HG03575 (cell line): ENCODE measurements around the gene OBSL1.
A peak's percentile ranks its signal among the peaks of the same experiment; 100 is the strongest.

Experiments
- ATAC-seq: cut with Tn5 transposase; IDR thresholded peaks from one replicate; pipeline ENCODE4 v1.9.1; 2021; ENCODE audit not compliant: unreplicated experiment, insufficient number of reproducible peaks, low FRiP score; ENCODE audit errors: extremely low read depth

The OBSL1 gene

GRCh38 chr2:219598308-219599078 is 27.2 kb upstream of the OBSL1 start:
- no peak for ATAC-seq

DNA sequence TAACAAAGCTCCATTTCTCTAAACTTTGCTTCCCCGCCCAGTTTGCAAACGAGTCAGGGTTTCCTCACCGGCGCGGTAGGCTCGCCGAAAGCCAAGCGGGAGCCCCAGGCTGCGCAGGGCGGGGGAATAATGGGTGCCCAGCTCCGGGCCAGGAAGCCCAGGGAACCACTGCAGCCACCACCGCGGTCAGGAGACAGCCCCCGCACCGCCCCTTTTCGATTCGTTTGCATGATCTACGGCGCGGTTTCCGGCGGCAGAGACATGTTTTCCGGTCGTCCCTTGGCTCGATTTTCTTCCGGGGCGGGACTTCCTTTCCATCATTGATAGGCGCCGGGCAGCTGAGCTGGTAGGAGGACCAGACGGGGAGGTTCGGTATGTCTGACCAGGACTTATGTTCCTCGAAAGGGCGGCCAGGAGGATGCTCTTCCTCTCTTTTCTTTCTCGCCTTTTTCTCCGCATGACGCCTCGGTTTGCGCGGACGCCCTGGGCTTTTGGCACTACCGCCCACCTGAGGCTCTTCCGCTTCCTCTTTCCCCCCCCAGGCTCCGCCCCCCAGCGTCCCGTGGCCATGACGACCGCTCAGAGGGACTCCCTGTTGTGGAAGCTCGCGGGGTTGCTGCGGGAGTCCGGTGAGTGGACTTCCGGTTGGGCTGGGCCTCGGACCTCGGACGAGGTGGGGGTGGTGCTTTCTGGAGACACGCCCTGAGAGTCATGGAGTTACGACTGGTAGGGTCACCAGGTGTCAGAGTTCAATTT is 26.4 kb upstream of the OBSL1 start, which contains the start of gene STK11IP:
Gene STK11IP, plus strand, starts transcription at position 306 of the 756 bp plus-strand sequence. Its CDS starts 263 bp downstream, at position 569.
- peak; percentile 50 for ATAC-seq

- ATAC-seq: no peak
These were observed 25.7 kb upstream of the OBSL1 start for GRCh38 chr2:219596954-219597551.

- ATAC-seq: no peak
These were observed 23.9 kb upstream of the OBSL1 start for GRCh38 chr2:219595256-219595655.

DNA sequence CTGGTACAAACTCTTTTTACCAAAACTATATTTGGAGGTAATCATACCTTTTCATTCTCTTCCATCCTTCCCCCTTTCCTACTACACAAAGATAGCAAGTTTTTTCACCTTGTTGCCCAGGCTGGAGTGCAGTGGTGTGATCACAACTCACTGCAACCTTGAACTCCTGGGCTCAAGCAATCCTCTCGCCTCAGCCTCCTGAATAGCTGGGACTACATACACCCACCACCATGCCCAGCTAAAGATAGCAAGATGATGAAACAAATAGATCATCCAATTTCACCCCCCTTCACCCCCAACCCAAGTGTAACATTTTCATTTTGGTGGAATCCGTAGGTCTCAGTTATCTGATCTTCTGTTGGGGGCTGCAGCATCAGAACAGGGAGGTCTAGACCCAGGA is 21.8 kb upstream of the OBSL1 start:
- no peak for ATAC-seq

DNA sequence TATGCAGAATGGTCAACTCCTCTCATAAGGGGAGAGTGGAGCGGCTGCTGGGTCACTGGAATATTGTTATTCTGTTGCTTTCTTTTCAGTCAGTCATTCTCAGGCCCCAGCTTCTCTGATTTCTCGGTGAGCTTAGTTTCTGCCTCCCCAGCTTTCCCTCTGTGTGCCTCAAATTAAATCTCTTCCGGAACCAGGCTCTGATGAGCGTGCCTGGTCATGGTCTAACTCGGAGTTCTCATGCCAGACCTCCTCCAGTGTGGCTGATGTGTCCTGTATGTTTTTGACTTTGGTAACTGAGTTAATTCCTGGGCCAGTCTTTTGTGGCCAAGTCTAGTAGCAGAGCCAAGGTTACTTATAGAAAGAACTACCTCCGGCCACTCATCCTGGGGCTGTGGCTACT is 21.4 kb upstream of the OBSL1 start:
- no peak for ATAC-seq

DNA sequence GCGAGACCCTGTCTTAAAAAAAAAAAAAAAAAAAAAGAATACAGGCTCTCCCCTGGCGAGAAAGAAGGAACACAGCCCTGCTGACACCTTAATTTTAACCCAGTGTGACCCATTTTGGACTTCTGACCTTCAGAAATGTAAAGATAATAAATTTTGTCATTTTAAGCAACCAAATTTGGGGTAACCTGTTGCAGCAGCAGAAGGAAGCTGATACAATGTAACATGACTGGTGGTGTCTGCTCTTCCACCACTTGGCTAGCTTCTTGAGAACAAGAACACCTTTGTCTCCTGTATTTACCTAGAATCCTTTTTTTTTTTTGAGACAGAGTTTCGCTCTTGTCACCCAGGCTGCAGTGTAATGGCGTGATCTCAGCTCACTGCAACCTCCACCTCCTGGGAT is 19.8 kb upstream of the OBSL1 start:
- no peak for ATAC-seq

DNA sequence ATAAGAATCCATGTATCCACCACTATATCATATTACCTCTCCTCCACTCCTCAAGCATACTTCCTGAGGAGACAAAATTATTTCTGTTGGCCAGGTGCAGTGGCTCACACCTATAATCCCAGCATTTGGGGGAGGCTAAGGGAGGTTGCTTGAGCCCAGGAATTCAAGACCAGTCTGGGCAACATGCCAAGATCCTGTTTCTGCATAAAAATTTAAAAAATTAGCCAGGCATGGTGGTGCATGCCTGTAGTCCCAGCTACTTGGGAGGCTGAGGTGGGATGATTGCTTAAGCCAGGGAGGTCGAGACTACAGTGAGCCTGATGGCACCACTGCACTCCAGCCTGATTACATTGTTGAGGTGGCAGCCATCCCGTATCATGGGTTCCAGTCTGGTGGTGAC is 10.0 kb upstream of the OBSL1 start:
- ATAC-seq: no peak

DNA sequence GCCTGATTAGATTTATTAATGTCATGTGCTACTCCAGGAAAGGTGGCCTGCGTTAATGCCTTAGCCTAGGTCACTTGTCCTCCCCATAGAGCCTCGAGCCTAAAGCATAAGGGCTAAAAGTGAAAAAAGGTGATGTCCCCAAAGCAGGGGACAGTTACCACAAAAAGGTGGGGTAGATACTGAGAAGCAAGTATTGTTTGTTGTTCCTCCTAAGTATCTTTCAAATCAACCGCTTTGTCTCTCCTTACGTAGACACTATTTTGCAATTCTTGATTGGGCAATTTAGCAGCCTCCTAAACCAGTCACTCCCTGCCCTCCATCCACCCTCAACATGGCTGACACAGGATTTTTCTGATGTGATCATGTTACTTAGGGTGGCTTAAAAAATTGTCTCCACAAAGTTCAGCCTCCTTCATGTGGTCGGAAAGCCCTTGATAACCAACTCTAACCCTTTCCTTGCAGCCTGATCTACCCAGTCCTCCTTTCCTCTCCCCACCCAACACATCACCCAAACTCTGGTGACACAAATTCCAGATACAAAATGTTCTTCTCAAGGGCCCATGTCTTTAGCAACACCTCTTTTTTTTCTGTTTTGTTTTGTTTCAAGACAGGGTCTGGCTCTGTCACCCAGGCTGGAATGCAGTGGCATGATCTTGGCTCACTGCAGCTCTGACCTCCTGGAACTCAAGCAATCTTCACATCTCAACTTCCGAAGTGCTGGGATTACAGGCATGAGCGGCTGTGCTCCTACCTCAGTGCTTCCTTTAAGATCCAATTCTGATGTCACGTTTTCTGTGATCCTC is 7.7 kb upstream of the OBSL1 start:
- ATAC-seq: no peak

DNA sequence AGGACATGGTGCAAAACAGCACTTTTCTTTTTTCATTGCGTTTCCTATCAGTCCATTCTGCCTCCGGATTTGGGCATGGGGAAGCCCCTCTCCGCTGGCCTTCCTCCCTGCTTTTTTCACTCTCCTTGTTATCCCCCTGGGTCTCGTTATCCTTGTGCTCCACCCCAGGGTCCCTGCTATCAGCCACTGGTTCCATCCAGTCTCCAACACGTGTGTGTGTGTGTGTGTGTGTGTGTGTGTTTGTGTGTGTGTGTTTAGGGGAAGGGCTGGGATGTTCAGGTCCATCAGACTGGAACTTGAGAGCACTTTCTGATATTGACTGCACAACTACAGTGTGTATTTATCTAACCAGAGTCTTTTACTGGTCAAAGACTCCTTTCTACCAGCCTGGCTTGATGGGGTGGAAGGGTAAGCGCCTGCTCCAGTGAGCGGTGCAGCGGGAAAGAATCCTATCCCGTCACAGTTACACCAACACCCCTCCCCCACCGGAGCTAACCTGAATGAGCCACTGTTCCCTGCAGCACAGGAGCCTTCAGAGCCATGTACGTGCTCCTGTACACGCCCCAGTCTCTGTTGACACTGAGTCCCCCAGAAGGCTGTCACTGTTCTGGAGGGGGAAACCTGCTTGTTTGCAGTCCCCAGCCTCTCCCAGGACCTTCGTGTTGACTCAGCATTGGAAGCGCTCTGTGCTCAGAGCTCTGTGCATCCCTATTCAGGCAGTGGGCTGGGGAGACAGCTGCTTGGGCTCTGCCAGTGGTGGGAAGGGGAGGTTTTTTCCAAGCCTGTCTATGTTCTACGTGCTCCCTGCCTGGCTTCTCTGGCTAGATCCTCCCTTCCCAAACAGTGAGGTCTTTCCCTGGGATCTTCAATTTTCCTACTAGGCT is 5.4 kb upstream of the OBSL1 start:
- ATAC-seq: no peak

GRCh38 chr2:219575566-219576504 is 4.5 kb upstream of the OBSL1 start:
- ATAC-seq: no peak

DNA sequence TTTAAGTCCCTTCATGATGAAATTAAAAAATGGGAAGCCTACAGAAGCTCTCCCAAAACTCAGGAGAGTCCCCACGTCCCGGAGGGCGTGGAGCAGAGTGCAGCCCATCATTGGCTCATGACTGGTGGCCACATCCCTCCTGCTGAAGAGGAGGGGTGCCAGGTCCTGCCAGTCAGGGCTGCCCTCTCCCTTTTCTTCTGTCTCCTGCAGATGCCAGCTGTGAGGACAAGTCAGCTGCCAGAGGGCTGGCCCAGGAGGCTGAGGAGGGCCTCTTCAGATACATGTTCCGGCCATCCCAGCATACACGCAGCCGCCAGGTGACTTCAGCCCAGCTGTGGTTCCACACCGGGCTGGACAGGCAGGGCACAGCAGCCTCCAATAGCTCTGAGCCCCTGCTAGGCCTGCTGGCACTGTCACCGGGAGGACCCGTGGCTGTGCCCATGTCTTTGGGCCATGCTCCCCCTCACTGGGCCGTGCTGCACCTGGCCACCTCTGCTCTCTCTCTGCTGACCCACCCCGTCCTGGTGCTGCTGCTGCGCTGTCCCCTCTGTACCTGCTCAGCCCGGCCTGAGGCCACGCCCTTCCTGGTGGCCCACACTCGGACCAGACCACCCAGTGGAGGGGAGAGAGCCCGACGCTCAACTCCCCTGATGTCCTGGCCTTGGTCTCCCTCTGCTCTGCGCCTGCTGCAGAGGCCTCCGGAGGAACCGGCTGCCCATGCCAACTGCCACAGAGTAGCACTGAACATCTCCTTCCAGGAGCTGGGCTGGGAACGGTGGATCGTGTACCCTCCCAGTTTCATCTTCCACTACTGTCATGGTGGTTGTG is 3.4 kb upstream of the OBSL1 start:
- ATAC-seq: no peak

DNA sequence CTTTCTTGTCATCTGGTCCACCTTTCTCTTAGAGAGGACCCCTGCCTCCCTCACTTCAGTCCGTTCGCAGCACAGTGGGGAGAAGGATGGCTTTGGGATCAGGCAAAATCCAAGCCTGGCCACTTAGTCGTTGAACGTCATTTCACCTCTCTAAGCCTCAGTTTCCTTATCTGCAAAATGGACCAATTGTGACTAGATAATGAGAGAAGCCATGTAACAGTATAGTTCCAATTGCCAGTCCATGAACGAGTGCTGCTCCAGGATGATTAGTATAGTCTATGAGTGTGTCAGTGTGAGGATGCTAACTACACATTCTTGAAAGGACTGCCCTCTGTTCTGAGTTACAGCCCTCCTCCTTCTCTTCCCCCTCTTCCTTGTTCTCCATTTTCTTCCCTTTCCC is 1.8 kb upstream of the OBSL1 start:
- no peak for ATAC-seq

DNA sequence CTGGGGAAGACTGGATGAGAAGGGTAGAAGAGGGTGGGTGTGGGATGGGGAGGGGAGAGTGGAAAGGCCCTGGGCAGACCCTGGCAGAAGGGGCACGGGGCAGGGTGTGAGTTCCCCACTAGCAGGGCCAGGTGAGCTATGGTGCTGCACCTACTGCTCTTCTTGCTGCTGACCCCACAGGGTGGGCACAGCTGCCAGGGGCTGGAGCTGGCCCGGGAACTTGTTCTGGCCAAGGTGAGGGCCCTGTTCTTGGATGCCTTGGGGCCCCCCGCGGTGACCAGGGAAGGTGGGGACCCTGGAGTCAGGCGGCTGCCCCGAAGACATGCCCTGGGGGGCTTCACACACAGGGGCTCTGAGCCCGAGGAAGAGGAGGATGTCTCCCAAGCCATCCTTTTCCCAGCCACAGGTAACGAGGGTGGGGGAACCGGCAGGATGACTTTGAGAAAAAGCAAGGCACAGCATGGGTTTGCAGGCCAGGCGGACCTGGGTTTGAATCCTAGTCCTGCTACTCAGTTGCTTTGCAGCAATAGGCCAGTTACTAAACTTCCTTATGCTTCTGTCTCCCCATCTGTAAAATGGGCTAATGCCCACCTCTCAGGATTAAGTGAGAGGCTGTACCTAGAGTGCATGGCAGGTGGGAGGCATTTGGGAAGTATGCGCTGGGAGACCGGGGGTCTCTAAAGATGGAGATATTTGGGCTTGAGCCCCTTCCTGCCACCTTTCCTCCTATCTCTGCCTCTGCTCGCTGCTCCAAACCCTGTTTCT is 1.1 kb upstream of the OBSL1 start, which contains the start of gene INHA:
Gene INHA, plus strand, starts transcription at position 74 of the 765 bp plus-strand sequence. Its CDS starts 65 bp downstream, at position 139.
- ATAC-seq: no peak

DNA sequence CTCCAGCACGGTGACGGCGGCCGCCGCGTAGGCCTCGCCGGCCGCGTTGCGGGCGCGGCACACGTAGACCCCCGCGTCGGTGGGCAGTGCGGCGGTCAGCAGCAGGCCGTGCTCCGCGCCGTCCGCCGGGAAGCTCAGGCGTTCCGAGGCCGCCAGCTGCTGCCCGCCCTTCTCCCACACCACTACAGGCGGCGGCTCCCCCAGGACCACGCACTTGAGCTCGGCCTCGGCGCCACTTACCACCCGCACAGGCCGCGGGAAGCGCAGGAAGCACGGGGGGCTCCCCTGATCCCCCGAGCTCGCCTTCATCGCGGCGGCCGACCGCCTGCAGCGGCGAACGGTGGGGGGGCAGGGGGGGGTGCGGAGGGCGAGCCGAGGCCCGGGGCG is 422 bp downstream of the OBSL1 start:
- no peak for ATAC-seq
